ENCODE results near the gene COBL.

Gene COBL

DNA sequence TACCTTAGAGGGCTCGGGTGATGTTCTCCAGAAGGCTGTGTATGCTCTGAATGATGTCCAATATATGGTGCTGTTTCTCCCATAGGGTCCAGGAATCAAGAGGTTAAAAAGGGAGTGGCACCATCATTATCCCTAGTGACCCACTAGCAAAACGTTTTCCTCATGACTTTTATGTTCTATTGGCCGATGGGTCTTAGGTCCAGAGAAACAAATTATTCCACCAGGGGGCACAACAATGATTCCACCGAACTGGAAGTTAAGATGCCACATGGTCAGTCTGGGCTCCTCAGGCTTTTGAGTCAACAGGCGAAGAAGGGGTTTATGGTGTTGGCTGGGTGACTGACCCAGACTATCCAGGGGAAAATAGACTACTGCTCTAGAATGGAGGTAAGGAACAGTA lies 256.1 kb downstream of the COBL start:
- no peak for DNase-seq (ENCODE audit: low read depth in 2 of 3, low spot score in 2 of 3)

- no peak for DNase-seq (ENCODE audit: low read depth in 2 of 3, low spot score in 2 of 3)
These were observed 257.0 kb downstream of the COBL start for GRCh38 chr7:51059504-51060142.

- DNase-seq (ENCODE audit: low read depth in 2 of 3, low spot score in 2 of 3) = no peak
These were observed 257.8 kb downstream of the COBL start for GRCh38 chr7:51058764-51059163.

DNA sequence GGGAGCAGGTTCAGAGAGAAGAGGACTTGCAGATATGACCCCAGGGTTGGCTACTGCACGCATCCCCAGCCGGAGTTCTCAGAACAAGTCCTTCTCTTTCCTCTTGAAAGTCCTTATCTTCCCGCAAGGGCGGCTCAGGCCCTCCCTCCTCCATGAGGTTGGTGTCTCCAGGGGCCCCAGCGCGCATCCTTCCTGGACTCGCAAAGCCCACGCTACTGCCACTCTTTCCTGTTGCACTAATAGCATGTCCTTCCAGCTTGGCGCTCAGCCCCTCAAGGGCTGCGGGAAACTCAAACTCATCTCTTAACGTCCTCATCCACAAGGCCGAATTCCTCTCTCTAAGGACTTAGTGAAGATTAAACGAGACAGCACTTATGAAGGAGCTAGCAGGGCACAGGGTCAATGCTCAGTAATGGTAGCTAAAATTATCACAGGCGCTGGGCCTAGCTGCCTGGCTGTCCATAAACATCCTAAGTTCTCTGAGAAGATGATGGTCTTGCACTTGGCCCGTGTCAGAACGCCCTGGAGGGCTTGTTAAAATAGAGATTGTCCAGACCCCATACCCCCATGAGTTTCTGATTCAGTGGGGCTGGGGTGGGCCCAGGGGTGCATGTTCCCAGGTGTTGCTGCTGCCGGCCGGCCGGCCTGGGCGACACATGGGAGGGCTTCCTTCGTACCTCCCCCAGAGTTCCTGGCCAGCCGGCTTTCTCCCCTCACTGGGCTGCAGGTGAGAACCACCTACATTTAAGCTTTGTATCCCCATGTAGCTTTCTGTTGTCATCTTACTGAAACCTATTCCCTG lies 261.4 kb downstream of the COBL start:
- DNase-seq (ENCODE audit: low read depth in 2 of 3, low spot score in 2 of 3) = no peak

- DNase-seq (ENCODE audit: low read depth in 2 of 3, low spot score in 2 of 3) = no peak
These were observed 262.4 kb downstream of the COBL start for GRCh38 chr7:51054231-51054630.

DNA sequence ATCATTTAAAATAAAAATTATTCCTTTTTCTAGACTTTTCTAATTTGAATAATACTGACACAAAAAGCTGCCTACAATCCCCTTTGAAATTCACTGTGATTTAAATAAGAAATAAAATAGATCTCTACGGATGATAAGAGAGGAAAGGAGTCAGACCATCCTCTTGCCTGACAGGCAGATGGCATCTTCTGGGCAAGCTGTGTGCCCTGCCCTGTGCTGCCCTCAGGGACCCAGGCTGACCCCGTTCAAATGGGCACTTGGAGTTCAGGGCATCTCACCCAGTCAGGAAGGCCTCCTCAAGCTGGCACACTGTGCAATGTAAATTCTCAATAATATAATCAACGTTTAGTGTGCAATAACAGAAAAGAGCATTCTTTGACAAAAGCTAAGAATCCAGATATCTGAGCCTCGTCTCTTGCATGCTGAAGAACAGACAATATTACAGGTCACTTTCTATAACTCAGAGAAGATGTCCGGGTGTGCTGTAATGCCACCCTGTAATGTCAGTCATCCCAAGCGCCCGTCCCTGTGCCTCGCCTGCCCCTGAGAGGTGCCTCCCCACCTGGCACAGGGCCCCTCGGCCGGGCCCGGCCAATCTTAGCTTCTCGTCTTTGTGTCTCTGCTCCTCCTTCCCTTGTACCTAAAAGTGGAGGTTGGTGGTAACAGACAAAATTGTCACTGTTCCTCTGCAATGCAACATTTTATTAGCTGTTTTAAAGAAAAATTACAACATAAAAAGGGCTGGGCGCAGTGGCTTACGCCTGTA lies 263.3 kb downstream of the COBL start:
- DNase-seq (ENCODE audit: low read depth in 2 of 3, low spot score in 2 of 3) = no peak

- no peak for DNase-seq (ENCODE audit: low read depth in 2 of 3, low spot score in 2 of 3)
These were observed 270.1 kb downstream of the COBL start for GRCh38 chr7:51046482-51046881.

- no peak for DNase-seq (ENCODE audit: low read depth in 2 of 3, low spot score in 2 of 3)
These were observed 270.5 kb downstream of the COBL start for GRCh38 chr7:51046103-51046466.

DNA sequence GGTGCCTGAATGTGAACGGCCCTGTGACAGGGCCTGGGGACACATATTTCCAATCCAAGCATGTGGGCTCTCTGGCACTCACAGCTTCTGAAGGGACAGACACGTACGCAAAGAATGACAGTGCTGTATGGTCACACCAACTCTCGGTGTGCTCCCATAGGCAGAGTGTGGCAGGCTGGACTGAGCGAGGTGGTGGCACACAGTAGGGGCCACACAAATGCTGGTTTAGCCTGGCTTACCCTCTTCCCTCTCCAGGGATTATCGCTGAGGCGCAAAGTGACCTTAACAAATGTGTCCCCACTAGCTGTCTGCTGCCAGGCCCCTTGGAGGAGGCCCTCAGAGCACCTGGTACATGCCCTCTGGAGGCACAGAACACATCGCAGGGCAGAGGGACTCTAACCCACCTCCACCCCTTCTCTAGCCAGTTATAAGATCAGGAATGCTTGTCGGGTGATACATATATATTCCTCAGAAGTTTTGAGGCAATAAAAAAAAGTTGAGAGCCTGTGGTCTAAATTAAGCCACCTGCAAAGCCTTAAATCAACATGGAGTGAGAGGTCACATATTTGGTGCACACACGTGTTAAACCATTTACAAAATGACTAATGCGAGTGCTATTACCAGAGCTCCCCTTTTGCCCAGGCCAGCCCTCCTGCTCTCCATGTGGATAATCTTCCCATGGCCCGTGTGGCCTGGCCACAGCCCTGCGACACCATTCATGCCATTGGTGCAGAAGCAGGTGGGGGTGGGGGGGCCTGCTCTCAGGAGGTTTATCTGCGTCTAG lies 271.1 kb downstream of the COBL start:
- DNase-seq (ENCODE audit: low read depth in 2 of 3, low spot score in 2 of 3) = no peak

GRCh38 chr7:51043461-51043860 lies 273.1 kb downstream of the COBL start:
- no peak for DNase-seq (ENCODE audit: low read depth in 2 of 3, low spot score in 2 of 3)

DNA sequence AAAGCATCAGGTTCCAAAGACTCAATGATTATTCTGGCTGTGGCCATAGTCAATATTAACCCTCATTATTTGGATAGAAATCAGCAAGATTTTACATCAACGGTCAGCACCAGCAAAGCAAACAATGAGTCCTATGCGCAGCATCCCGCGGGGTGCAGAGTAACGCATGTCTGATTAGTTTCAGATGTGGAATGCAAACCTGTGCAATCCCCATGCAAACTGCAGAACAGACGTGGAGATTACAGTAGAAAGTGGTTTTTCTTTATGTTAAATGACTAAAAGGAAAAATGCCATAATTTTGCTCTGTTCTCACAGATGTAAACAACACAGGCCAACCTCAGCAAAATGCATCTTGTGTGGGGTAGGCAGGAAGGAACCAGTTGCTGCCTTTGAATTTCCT lies 275.8 kb downstream of the COBL start:
- DNase-seq (ENCODE audit: low read depth in 2 of 3, low spot score in 2 of 3) = no peak

DNA sequence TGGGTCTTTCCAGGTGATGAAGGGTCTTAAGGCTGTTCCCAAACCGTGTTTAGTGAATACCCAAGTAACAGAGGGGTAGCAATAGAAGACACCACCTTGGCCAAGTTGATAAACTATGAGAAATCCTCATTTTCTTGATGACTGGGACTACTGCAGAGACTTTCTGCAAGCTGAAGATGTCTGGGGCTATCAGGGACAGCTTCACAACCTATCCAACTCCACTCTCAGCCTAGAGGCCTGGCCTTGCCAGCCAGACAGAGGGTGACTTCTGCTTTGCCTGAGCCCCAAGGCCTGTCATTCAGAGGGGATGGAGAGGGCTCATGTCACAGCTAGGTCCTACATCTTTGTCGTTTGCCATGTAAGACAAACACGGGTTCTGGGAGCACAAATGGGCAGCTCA lies 278.0 kb downstream of the COBL start:
- DNase-seq (ENCODE audit: low read depth in 2 of 3, low spot score in 2 of 3) = no peak

GRCh38 chr7:51035716-51036115 lies 280.9 kb downstream of the COBL start:
- no peak for DNase-seq (ENCODE audit: low read depth in 2 of 3, low spot score in 2 of 3)

DNA sequence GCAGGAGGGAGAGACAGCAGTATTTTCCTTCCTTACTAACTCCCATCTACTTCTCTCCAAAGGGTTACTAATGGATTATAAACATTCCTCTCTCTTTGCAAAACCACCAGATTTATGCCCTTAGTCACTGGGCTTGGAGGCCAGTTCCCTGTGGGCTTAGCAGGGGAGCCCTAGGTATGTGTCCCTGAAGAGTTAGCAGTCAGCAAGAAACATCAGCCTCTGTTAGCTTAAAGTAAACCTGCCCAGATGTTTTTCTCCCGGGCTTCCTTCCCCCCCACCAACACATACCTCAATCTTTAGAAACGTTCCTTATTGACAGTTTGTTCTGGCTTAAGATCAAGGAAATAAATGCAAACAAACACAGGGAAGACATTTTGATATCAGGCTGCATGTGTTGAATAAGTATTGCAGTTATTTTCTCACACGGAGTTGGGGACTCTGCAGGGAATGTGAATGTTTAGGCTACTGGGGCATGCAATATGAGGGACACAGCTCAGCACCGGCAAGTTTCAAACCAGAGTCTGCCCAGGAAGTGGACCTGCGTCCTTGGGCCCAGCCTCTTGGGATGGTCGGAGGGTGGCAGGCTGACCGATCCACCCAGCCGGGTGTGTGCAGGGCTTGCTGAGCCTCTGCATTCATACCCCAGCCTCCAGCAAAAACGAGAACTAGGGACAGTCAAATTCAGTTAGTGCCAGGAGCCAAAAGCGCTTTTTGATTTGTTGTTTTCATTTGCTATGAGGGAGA lies 281.9 kb downstream of the COBL start:
- no peak for DNase-seq (ENCODE audit: low read depth in 2 of 3, low spot score in 2 of 3)

DNA sequence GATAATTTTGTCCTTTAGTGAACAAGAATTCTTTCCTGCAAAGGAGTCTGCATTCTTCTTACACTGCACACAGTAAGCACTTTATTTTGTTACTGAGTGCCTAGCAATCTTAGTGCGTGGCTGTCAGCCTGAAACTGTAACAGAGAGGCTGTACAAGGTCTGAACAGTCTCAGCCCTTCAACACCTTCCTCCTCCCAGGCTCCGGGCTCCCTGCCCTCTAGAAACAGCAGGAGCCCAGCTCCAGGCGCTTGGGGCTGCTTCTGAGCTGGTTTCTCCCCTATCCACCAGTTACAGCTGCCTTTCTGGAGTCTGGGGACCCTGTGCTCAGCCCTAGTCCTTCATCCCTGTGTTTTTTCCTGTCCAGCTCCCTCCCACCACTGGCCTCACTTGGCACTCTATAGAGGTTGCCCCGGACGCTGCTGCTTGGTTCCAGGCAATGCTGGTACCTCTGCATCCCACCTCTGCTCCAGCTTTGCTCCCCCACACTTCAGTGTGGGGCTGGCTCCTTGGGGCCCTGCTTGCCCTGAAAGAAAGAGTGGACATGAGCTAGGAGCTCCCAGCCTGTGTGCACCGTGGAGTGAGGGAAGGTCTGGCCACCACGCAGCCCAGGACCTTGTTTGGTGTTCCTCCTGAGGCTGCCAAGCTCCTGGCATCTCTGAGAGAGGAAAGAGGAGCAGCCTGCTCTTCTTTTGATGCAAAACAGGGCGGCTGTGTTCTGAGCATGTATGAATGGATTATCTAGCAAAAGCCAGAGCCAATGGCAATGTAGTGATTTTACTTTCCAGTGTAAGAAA lies 282.7 kb downstream of the COBL start:
- no peak for DNase-seq (ENCODE audit: low read depth in 2 of 3, low spot score in 2 of 3)

DNA sequence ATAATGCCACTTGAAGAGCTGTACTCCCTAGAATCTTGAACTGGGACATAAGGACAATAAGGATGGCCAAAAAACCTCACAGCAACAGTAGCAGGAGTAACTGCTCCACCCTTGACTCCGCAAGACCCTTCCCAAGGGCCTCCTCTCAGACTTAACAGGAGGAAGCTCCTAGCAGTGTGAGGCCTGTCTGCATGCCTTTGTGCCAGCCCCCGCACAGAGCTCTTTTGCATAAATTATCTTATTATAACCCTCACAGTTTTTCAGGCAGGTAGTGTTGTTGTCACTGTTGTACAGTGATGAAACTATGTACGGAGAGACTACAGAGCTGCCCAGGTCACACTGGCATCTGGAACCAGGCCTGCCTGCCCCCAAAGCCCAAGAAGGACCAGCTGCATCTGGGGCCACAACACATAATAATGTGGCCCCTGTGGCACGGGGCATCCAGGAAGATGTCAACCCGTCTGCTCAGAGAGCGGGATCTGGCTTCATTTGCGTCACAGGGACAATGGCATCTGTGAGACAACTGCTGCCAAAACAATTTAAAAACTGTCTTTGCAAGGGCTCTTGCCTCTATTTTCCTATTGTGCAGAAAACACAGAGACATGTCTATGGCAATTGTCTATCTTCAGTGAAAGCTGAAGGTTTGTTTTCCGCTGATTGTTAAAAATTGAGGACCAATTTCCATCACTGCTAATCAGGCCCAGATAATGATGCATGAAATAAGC lies 284.7 kb downstream of the COBL start:
- DNase-seq (ENCODE audit: low read depth in 2 of 3, low spot score in 2 of 3) = no peak

DNA sequence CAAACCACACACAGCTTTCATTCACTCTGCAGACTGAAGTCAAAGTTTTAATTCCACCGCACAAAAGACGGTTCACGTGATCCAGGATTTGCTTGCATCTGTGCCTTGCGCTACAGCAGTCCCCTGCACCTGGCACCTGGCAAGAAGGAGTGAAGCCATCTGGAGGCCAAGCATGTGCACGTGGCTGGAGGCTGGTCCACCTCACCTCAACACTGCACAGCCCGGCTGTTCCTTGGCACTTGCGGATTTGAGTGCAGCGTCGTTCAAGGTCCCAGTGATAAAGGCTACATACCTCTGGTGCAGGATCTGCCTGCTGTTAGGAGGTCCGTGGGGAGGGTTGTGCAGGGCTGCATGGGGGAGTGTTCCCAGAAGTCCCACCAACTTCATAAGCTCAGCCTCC lies 285.4 kb downstream of the COBL start:
- DNase-seq (ENCODE audit: low read depth in 2 of 3, low spot score in 2 of 3) = no peak

GRCh38 chr7:51029701-51030191 lies 286.9 kb downstream of the COBL start:
- DNase-seq (ENCODE audit: low read depth in 2 of 3, low spot score in 2 of 3) = no peak

DNA sequence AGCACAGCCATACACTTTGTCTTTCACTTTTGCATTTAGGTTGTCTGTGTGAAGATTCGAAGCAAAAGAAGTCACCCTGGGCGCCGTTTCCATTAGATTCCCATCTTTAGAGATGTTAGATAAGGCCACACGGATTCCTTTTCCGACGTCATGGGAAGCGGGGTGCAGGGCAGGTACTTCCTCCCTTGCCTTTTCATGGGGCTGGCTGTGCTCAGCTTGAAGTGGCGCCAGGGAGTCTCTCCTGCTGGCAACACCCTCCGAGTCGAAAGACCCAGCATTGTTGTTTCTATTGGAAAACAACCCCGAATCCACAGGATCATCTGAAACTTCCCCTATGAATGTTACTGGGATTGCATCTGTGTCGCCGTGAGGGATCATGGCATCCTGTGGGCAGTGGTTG lies 287.5 kb downstream of the COBL start:
- no peak for DNase-seq (ENCODE audit: low read depth in 2 of 3, low spot score in 2 of 3)
